Measurements from ENCODE around the gene CDIPT. TPM values are rescaled to one million over a fixed set of nuclear protein-coding genes. Genes with fewer than 3 reads are reported as not detected.
"Not testable (repeated sequence)": the region's sequence is repeated elsewhere in the genome, so short reads cannot be mapped to it uniquely, and the experiment has no call there.

Gene CDIPT
- total RNA-seq, 2 experiments from 2014 or later, result 57.2 to 58.1 TPM

- POLR2A ChIA-PET, result no interaction called here
These were observed 18.3 kb downstream of the CDIPT start for GRCh38 chr16:29844575-29845331.

GRCh38 chr16:29843931-29844330 lies 19.1 kb downstream of the CDIPT start:
- ChIA-PET POLR2A (no interaction called here), CTCF (no interaction called here)

More at GRCh38 chr16:29844575-29845331, 18.3 kb downstream of the CDIPT start:
- CTCF ChIA-PET, result interaction anchor here (0.7 to 1.0 kb wide), 2 partner anchors 17 to 144 kb away, joined by 3 to 4 read pairs; no protein-coding TSS in a partner anchor

GRCh38 chr16:29842732-29843346 lies 20.2 kb downstream of the CDIPT start:
- POLR2A ChIA-PET, result no interaction called here
- CTCF ChIA-PET, result interaction anchor here (0.6 kb wide), 1 partner anchor 22 kb away, joined by 3 read pairs; no protein-coding TSS in a partner anchor

DNA sequence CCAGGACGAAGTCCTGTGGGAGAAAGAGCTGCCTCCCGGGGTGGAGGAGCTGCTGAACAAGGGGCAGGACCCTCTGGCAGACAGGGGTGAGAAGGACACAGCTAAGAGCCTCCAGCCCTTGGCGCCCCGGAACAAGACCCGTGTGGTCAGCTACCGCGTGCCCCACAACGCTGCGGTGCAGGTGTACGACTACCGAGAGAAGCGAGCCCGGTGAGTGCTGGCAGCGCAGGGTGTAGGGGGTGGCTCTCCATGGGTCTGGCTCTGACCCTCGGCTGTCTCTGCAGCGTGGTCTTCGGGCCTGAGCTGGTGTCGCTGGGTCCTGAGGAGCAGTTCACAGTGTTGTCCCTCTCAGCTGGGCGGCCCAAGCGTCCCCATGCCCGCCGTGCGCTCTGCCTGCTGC lies 21.4 kb downstream of the CDIPT start:
- ChIA-PET POLR2A (no interaction called here), CTCF (interaction anchor here (0.5 to 0.6 kb wide), 2 partner anchors 9 to 123 kb away, joined by 3 read pairs; no protein-coding TSS in a partner anchor)

- POLR2A ChIA-PET, result no interaction called here
- CTCF ChIA-PET, result no interaction called here
These were observed 22.8 kb downstream of the CDIPT start for GRCh38 chr16:29840240-29840639.

DNA sequence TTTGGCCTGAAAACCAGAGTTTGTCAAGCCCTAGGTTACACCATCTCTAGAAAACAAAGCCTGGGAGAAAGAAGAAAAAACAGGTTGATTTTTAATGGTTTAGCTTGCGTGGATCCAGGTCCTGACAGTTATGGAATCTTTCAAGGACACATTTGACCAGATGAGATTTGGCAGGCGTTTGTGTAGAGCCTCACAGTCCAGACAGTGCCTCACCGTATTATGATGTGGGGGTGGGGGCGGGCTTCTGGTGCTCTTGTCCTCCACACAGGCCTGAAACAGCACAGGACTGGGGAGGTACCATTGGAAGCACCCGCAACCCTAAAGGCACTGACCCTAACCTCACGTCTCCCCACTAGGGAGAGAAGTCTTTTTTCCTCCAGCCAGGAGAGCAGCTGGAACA lies 23.2 kb downstream of the CDIPT start:
- POLR2A ChIA-PET, result interaction anchor here (0.6 kb wide), 1 partner anchor 250 kb away, joined by 5 read pairs; no protein-coding TSS in a partner anchor

GRCh38 chr16:29837841-29838240 lies 25.2 kb downstream of the CDIPT start:
- ChIA-PET POLR2A (no interaction called here), CTCF (interaction anchor here (0.9 kb wide), 1 partner anchor 48 kb away, joined by 3 read pairs; no protein-coding TSS in a partner anchor)

More for the DNA sequence above, 23.2 kb downstream of the CDIPT start:
- CTCF ChIA-PET, result interaction anchor here (1.4 to 1.5 kb wide), 2 partner anchors 9 to 19 kb away, joined by 3 to 4 read pairs; no protein-coding TSS in a partner anchor

DNA sequence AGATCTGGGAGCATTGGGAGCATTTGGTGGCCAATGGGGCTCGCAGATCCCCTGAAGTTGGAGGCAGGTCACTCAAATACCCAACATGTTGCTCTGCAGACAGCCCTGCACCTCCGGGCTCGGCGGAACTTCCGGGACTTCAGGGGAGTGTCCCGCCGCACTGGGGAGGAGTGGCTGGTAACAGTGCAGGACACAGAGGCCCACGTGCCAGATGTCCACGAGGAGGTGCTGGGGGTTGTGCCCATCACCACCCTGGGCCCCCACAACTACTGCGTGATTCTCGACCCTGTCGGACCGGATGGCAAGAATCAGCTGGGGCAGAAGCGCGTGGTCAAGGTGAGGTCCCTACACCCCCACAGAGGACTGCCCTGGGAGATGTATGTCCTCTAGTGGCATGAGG lies 26.4 kb downstream of the CDIPT start:
- POLR2A ChIA-PET, result no interaction called here

DNA sequence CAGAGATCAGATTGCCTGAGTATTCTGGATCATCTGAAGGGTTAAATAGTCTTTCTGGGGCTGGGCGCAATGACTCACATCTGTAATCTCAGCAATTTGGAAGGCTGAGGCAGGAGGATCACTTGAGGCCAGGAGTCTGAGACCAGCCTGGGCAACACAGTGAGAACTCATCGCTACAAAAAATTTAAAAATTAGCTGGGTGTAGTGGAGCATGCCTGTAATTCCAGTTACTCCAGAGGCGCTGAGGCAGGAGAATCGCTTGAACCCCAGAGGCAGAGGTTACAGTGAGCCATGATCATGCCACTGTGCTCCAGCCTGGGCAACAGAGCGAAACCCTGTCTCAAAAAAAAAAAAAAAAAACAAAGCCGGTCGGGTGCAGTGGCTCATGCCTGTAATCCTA lies 27.1 kb downstream of the CDIPT start:
- ChIA-PET CTCF (interaction anchor here (0.7 kb wide), 2 partner anchors 20 to 197 kb away, joined by 3 read pairs; partner anchors contain the start of gene PAGR1), POLR2A (interaction anchor here (0.7 kb wide), 2 partner anchors 9 to 64 kb away, joined by 5 to 6 read pairs; no protein-coding TSS in a partner anchor)

More for the DNA sequence above, 26.4 kb downstream of the CDIPT start:
- CTCF ChIA-PET, result no interaction called here

- CTCF ChIA-PET, result interaction anchor here (0.7 kb wide), 1 partner anchor 13 kb away, joined by 3 read pairs; no protein-coding TSS in a partner anchor
- POLR2A ChIA-PET, result no interaction called here
These were observed 28.9 kb downstream of the CDIPT start for GRCh38 chr16:29834079-29834478.

GRCh38 chr16:29833219-29833618 lies 29.8 kb downstream of the CDIPT start:
- CTCF ChIA-PET, result interaction anchor here (1.0 to 1.6 kb wide), 2 partner anchors 8 to 16 kb away, joined by 3 to 8 read pairs; no protein-coding TSS in a partner anchor
- POLR2A ChIA-PET, result not testable (repeated sequence)

- ChIA-PET POLR2A (no interaction called here), CTCF (no interaction called here)
These were observed 31.5 kb downstream of the CDIPT start for GRCh38 chr16:29831490-29831889.

GRCh38 chr16:29830774-29831173 lies 32.3 kb downstream of the CDIPT start:
- POLR2A ChIA-PET, result no interaction called here
- CTCF ChIA-PET, result no interaction called here

GRCh38 chr16:29826342-29826695 lies 36.7 kb downstream of the CDIPT start:
- ChIA-PET POLR2A (interaction anchor here (0.6 to 1.7 kb wide), 4 partner anchors 10 to 100 kb away, joined by 4 to 12 read pairs (median 6); partner anchors contain the start of genes KCTD13 and PAGR1), CTCF (interaction anchor here (0.6 to 5.1 kb wide), 9 partner anchors 9 to 212 kb away, joined by 3 to 31 read pairs (median 4); partner anchors contain the start of gene PAGR1)

DNA sequence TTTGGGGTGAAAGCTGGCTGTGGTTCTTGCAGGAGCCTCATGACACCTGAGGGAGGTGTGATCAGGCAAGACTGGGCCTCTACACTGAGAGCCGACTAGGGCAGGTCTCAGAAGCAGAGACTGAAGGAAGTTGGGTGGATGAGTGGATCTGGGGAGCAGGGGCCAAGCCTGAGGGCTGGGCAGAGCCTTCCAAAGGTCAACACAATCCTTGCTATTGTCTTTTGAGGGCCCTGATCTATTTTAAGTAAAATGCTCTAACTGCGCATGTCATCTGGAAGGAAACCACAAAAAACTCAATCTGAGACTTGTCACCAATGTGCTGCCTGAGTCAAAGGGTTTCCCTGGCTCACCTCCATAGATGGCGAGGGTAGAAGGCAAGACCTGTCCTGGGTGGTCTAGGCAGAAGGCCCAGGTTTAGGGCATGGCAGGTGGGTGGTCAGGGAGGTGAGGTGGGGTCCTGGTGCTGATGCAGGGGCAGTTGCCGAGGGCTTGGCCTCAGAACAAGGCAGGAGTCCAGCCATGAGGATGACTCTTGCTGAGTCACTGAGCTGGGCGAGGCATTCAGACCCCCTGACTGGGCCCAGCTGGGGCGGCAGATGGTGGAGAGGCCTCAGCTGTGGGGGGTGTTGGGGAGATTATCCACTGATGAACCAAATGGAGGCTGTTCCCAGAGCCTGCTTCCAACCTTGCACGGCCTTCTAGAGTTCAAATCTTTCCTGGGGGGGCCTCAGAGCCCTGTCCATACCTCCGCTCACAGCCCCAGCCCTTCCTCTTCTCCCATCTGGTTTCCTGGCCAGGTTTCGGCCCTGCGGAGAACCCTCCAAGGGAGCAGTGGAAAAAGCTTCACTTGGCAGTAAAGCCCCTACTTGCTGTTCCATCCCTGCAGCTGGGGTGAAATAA lies 37.6 kb downstream of the CDIPT start:
- ChIA-PET CTCF (interaction anchor here (0.6 to 5.1 kb wide), 4 partner anchors 8 to 59 kb away, joined by 3 to 31 read pairs (median 13); partner anchors contain the start of gene PAGR1), POLR2A (interaction anchor here (0.6 to 1.0 kb wide), 3 partner anchors 16 to 19 kb away, joined by 3 to 4 read pairs (median 3); partner anchors contain the start of gene MAZ)

DNA sequence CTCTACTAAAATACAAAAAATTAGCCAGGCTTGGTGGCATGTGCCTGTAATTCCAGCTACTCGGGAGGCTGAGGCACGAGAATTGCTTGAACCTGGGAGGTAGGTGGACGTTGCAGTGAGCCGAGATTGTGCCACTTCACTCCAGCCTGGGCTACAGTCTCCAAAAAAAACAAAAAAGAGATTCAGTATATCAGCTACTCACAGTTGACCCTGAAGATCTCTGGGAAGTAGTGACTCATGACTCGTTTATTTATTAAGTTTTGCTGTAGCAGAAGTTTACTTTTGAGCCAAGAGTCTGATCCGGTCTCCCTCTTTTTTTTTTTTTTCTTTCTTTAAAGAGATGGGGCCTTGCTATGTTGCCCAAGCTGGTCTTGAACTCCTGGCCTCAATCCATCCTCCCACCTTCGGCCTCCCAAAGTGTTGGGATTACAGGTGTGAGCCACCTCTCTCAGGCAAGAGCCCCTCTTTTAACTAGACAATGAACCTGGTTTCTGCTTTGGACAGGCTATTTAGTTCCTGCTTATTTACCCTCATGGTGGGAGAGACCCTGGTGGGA lies 38.4 kb downstream of the CDIPT start:
- CTCF ChIA-PET, result interaction anchor here (0.6 to 3.5 kb wide), 5 partner anchors 7 to 826 kb away, joined by 3 to 20 read pairs (median 3); partner anchors contain the start of gene PAGR1
- POLR2A ChIA-PET, result interaction anchor here (0.6 to 1.0 kb wide), 3 partner anchors 16 to 212 kb away, joined by 3 to 4 read pairs (median 3); partner anchors contain the start of gene MAZ

GRCh38 chr16:29821643-29822115 lies 41.3 kb downstream of the CDIPT start:
- CTCF ChIA-PET, result interaction anchor here (0.6 to 4.2 kb wide), 5 partner anchors 14 to 191 kb away, joined by 3 to 24 read pairs (median 4); no protein-coding TSS in a partner anchor
- POLR2A ChIA-PET, result interaction anchor here (0.5 to 6.1 kb wide), 7 partner anchors 8 to 120 kb away, joined by 3 to 41 read pairs (median 4); partner anchors contain the start of genes KCTD13 and MAZ

All from activated CD8-positive, alpha-beta memory T cell treated with anti-CD3 and anti-CD28 coated beads for 36 hours (primary cell).